HepG2 (cell line): Measurements from ENCODE around the gene ZPR1. TPM values are rescaled to one million over a fixed set of nuclear protein-coding genes. Genes with fewer than 3 reads are reported as not detected.

Experiments
- AKNA ChIP-seq: sonication (generic); formaldehyde crosslinking; IDR thresholded peaks from 2 replicates; pipeline ENCODE4 v1.4.0; 2020; ENCODE audit warnings: missing genetic modification reagents, borderline replicate concordance
- HMGXB3 ChIP-seq: sonication (generic); formaldehyde crosslinking; IDR thresholded peaks from 2 replicates; pipeline ENCODE4 v1.4.0; 2020; ENCODE audit warnings: missing genetic modification reagents, borderline replicate concordance
- KDM3A ChIP-seq: IDR thresholded peaks from 2 replicates; pipeline ENCODE4 v1.6.1; 2018; ENCODE audit warnings: low read depth, missing compliant biosample characterization
- MXI1 ChIP-seq: IDR thresholded peaks from 3 replicates; pipeline ENCODE4 v1.6.1; 2012; ENCODE audit warnings: low read depth, low read length, inconsistent platforms, borderline replicate concordance
- NKX3-1 ChIP-seq: sonication (generic); formaldehyde crosslinking; IDR thresholded peaks from 2 replicates; pipeline ENCODE4 v1.5.0; 2020; ENCODE audit warnings: missing genetic modification reagents
- RCOR2 ChIP-seq: IDR thresholded peaks from 2 replicates; pipeline ENCODE4 v1.6.1; 2016; ENCODE audit warnings: missing biosample characterization, missing genetic modification reagents
- SP4 ChIP-seq: sonication (generic); formaldehyde crosslinking; IDR thresholded peaks from 2 replicates; pipeline ENCODE4 v1.8.1; 2023; ENCODE audit warnings: mild to moderate bottlenecking, missing genetic modification reagents
- SRSF9 ChIP-seq: fragments of 200-400 bp; formaldehyde crosslinking; IDR thresholded peaks from 2 replicates; pipeline ENCODE4 v1.6.1; 2018; ENCODE audit warnings: borderline replicate concordance, mild to moderate bottlenecking, low read depth, low read length; ENCODE audit not compliant: insufficient read depth, poor library complexity, severe bottlenecking
- TBX2 ChIP-seq: sonication (generic); formaldehyde crosslinking; IDR thresholded peaks from 2 replicates; pipeline ENCODE4 v1.5.0; 2020; ENCODE audit warnings: missing genetic modification reagents, mild to moderate bottlenecking, borderline replicate concordance
- ZKSCAN1 ChIP-seq: fragments of 150-350 bp; IDR thresholded peaks from 2 replicates; pipeline ENCODE4 v1.6.1; 2014; ENCODE audit warnings: low read length
- ZKSCAN5 ChIP-seq: sonication (generic); formaldehyde crosslinking; IDR thresholded peaks from 2 replicates; pipeline ENCODE4 v1.5.1; 2020; ENCODE audit warnings: mild to moderate bottlenecking, missing genetic modification reagents
- ZNF292 ChIP-seq: sonication (generic); formaldehyde crosslinking; IDR thresholded peaks from 2 replicates; pipeline ENCODE4 v1.8.1; 2022; ENCODE audit warnings: mild to moderate bottlenecking, low read depth, missing genetic modification reagents, borderline replicate concordance
- ZNF609 ChIP-seq: sonication (generic); formaldehyde crosslinking; IDR thresholded peaks from 2 replicates; pipeline ENCODE4 v1.4.0; 2020; ENCODE audit warnings: mild to moderate bottlenecking, missing genetic modification reagents, borderline replicate concordance
- ZNF674 ChIP-seq: sonication (generic); formaldehyde crosslinking; IDR thresholded peaks from 2 replicates; pipeline ENCODE4 v1.5.0; 2020; ENCODE audit warnings: low read depth, mild to moderate bottlenecking, missing genetic modification reagents
- ZZZ3 ChIP-seq: sonication (generic); formaldehyde crosslinking; IDR thresholded peaks from 2 replicates; pipeline ENCODE4 v1.4.0; 2020; ENCODE audit warnings: missing genetic modification reagents, mild to moderate bottlenecking, borderline replicate concordance
- polyA plus RNA-seq, 8 experiments: library from polyadenylated mRNA; depleted of rRNA in 3 of 8; stranded (reverse) in 7 of 8; unstranded in 1 of 8; fragments of >200 nt; fragmentation: Illumina TruSeq in 4 of 8; extraction: Trizol in 4 of 8; gene quantifications; 2 replicates each; pipeline versions ENCODE4 v1.2.1 to v1.2.3, GENCODE V29; 2011 to 2016; ENCODE audit warnings: low read depth in 4 of 8, missing spikeins in 1 of 8, mixed read lengths in 1 of 8; ENCODE audit not compliant: insufficient read depth in 1 of 8
- total RNA-seq, 5 experiments: library from RNA; depleted of rRNA; stranded (reverse); fragments of >200 nt; fragmentation: Illumina TruSeq; extraction: Trizol; gene quantifications; 2 replicates each; pipeline ENCODE4 v1.2.3, GENCODE V29; 2016; ENCODE audit warnings: low read depth in 1 of 5

The ZPR1 gene
- total and polyA plus RNA-seq, 2 of the 13 experiments (the other 11 are each of a cell fraction or from before 2014, with no cell fraction given), result 40.0 to 79.3 TPM

GRCh38 chr11:116829525-116830183, 41.8 kb upstream of the ZPR1 start, which contains the start of gene APOC3 (continued):
- TF ChIP-seq ZNF609, result peak; percentile 84
- TF ChIP-seq TBX2 (CRISPR knock-in tag), result no peak; the same call in 1 of the 2 replicates
- peak; percentile 86; the same call in 1 of the 2 replicates for TF ChIP-seq KDM3A (CRISPR knock-in tag)
- no peak for TF ChIP-seq AKNA (CRISPR knock-in tag)
- no peak for TF ChIP-seq ZZZ3
- peak; percentile 79 for TF ChIP-seq ZKSCAN5
- no peak for TF ChIP-seq ZNF674 (CRISPR knock-in tag)
- TF ChIP-seq SP4 (CRISPR knock-in tag), result peak; percentile 69
- TF ChIP-seq HMGXB3 (CRISPR knock-in tag), result no peak
- TF ChIP-seq ZKSCAN1, result no peak
- no peak for TF ChIP-seq SRSF9
- 0 out of 2 replicates have a peak, but pooled peaks have one; percentile 16 for TF ChIP-seq RCOR2
- no peak for TF ChIP-seq MXI1
- no peak for TF ChIP-seq NKX3-1 (CRISPR knock-in tag)
- TF ChIP-seq ZNF292 (CRISPR knock-in tag), result peak; percentile 73; the same call in 1 of the 2 replicates
